Activated CD4-positive, alpha-beta T cell treated with anti-CD3 and anti-CD28 coated beads, Interleukin-2, amount 50 U/mL, for 24 hours (primary cell): ENCODE results near the gene OR2B3.
"Not testable (repeated sequence)": the region's sequence is repeated elsewhere in the genome, so short reads cannot be mapped to it uniquely, and the experiment has no call there.

Experiments
- DNase-seq, 2 donors: peaks; one replicate each; pipeline ENCODE4 v3.0.0-alpha.2; 2020; ENCODE audit warnings: low read depth in 1 of 2, low spot score in 1 of 2

Gene OR2B3

DNA sequence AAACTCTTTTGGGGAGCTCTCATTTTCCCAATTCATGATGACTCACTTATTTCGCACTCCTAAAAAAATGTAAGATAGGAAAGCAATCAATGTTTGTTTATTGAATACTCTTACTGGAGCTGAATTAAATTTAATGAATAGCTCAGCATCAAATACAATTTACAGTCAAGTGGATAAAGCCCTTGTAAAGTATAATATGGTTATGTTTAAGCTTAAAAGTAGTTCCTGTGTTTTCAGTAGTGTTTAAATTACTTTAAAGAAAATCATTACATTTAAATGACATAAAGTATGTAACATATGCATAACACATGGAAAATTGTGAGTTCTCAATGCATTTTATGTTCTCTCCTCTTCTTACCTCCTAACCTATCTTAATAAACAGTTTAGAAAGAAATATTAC is at the start of gene OR2B3:
OR2B3 (minus strand) TSS at position 101 of the 400 bp plus-strand sequence; CDS start at position 36, 65 bp downstream.
- no peak for DNase-seq

GRCh38 chr6:29131691-29132090 is 44.6 kb upstream of the OR2B3 start:
- DNase-seq, result no peak

- no peak for DNase-seq
These were observed 43.5 kb upstream of the OR2B3 start for GRCh38 chr6:29130644-29131043.

GRCh38 chr6:29129326-29130012 is 42.4 kb upstream of the OR2B3 start:
- DNase-seq, result no peak

DNA sequence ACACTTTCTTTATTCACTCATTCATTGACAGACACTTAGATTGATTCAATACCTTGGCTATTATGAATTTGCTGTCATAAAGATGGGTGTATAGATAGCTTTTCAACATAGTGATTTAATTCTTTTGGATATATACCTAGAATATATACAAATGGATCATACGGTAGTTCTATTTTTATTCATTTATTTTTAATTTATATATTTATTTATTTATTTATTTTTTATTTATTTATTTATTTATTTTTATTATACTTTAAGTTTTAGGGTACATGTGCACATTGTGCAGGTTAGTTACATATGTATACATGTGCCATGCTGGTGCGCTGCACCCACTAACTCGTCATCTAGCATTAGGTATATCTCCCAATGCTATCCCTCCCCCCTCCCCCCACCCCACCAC is 27.9 kb upstream of the OR2B3 start:
- not testable (repeated sequence) for DNase-seq

- no peak for DNase-seq
These were observed 25.0 kb upstream of the OR2B3 start for GRCh38 chr6:29112135-29112534.

GRCh38 chr6:29107758-29108157 is 20.6 kb upstream of the OR2B3 start, which contains the start of gene OR2J3:
OR2J3 (plus strand) TSS chr6:29108058; CDS start chr6:29111891, 3,833 bp downstream.
- no peak for DNase-seq

DNA sequence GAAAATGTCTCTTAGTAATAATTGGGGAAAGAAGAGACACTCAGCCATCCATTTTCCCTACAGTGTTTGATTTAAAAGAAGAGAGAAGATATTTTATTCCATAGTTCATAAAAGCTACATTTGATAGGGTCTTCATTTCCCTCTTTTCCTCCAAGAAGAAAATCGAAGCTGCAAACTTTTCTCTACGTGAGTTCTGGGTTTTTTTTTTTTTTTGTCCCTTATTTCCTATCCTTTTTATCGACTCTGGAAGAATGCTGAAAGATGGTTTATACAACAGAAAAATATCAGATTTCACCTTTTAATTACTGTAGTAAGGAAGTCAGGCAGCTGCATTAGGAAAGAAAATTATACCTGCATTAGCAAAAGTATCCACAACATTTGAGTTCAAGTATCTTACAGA is 12.1 kb upstream of the OR2B3 start, which contains the start of gene OR2J1:
OR2J1 (plus strand) TSS at position 301 of the 400 bp plus-strand sequence. CDS start 1,453 bp downstream, outside the sequence.
- no peak for DNase-seq

GRCh38 chr6:29097803-29098202 is 10.7 kb upstream of the OR2B3 start:
- no peak for DNase-seq

DNA sequence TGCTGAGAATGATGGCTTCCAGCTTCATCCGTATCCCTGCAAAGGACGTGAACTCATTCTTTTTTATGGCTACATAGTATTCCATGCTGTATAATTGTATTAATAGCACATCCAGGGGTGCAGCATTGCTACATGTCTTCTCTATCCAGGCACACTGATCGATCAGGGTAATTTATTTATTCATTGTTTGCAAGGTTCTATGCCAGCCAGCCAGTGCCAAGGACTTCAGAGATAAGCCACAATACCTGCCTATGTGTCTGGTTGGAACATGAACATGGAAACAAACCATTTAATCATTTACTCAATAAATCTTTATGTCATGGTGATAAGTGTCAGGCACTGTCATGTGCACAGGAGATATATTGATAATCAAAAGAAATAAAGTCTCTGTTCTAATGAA is 5.8 kb upstream of the OR2B3 start:
- DNase-seq, result no peak

- no peak for DNase-seq
These were observed 4.7 kb downstream of the OR2B3 start for GRCh38 chr6:29082457-29082856.

DNA sequence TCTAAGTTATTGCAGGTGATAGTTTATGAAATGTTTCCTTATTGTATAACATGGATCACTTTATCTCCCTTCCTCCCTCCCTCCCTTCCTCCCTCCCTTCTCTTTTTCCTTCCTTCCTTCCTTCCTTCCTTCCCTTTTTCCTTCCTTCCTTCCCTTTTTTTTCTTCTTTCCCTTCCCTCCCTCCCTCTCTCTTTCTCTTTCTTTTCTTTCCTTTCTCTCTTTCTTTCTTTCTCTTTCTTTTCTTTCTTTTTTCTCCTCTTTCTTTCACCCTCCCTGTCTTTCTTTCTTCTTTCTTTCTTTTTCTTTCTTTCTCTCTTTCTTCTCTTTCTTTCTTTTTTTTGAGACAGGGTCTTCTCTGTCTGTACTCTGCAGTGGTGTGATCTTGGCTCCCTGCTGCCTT is 5.8 kb downstream of the OR2B3 start:
- DNase-seq, result no peak

GRCh38 chr6:29079203-29079602 is 7.9 kb downstream of the OR2B3 start:
- no peak for DNase-seq

GRCh38 chr6:29071831-29072723 is 15.0 kb downstream of the OR2B3 start:
- peak in 1 of 2 donors; percentile 0 for DNase-seq

GRCh38 chr6:29051680-29052079 is 35.4 kb downstream of the OR2B3 start:
- no peak for DNase-seq

DNA sequence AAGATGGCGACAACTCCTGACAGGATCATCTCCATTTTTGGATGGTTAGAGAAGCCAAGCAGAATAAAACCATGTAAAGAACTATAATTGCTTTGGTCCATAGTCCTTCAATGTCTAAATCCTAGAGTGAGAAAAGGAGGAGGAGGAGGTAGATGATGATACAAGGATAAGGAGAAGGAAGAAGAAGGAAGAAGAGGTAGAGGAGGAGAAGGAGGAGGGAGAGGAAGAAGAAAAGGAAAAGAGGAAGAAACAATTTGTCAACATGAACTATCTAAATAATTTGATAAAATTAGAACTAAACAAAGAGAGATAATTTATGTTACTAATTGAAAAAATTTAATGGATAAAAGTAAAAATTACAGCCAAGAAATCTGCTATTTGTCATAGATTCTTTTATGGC is 42.0 kb downstream of the OR2B3 start, which contains the start of gene OR2W1:
OR2W1 (minus strand) TSS at position 101 of the 400 bp plus-strand sequence; CDS start at position 101, 0 bp downstream.
- no peak for DNase-seq
